HCT116 (cell line): ENCODE measurements around the gene AADACL3. TPM values are rescaled to one million over a fixed set of nuclear protein-coding genes. Genes with fewer than 3 reads are reported as not detected.

Experiments used
- ATAC-seq: fragments of 200-7000 bp; cut with Tn5 transposase; 2 replicates; pipeline ENCODE4 v1.9.1; 2020; ENCODE audit warnings: mild to moderate bottlenecking, moderate library complexity
- BruUV-seq: library from RNA; stranded (reverse); fragments of 400-500 nt; replicated peaks from 2 replicates; lab custom pipeline; 2021; lab: Mats Ljungman, UMichigan
- CTCF ChIA-PET: fragments of 300-600 bp; sonication (Branson Sonifier 250); formaldehyde crosslinking; loops from one replicate; lab custom pipeline; 2021; ENCODE audit warnings: antibody characterized with exemption; lab: Charles Lee
- POLR2A ChIA-PET: fragments of 300-600, 350-600 bp; sonication (Branson Sonifier 250); formaldehyde crosslinking; loops from one replicate; lab custom pipeline; 2021; ENCODE audit warnings: antibody characterized with exemption; lab: Charles Lee
- RAD21 ChIA-PET, 2 experiments: fragments of 300-600 bp; sonication (Branson Sonifier 250); formaldehyde crosslinking; loops; one replicate each; lab custom pipeline; 2023; ENCODE audit warnings: low total read pairs in 2 of 2; ENCODE audit not compliant: uncharacterized antibody in 2 of 2, unreplicated experiment in 2 of 2, low non-redundant PET in 1 of 2; lab: Charles Lee
- DNase-seq: peaks from one replicate; pipeline ENCODE4 v3.0.0-alpha.2; 2010; ENCODE audit warnings: low read depth, low spot score
- H2AFZ ChIP-seq: fragments of 200-600 bp; shearing (Covaris generic), sonication (generic); 2 replicates; pipeline ENCODE4 v1.6.1; 2017; ENCODE audit warnings: low read depth, mixed run types, mixed read lengths, antibody characterized with exemption, low read length; ENCODE audit not compliant: poor library complexity, severe bottlenecking
- H3K27ac ChIP-seq: 2 replicates; pipeline ENCODE4 v1.5.1; 2012; ENCODE audit warnings: low read depth, low read length
- H3K27me3 ChIP-seq: fragments of 200-600 bp; sonication (generic); 2 replicates; pipeline ENCODE4 v1.6.1; 2016; ENCODE audit warnings: mixed run types, low read length, mixed read lengths; ENCODE audit not compliant: insufficient read depth
- H3K36me3 ChIP-seq, 2 experiments: fragments of 200-500 bp in 1 of 2; fragments of 200-600 bp in 1 of 2; sonication (Bioruptor generic) in 1 of 2; sonication (generic) in 1 of 2; 2 replicates each; pipeline versions ENCODE4 v1.5.1 to v1.6.1; 2014 to 2016; ENCODE audit warnings: low read length in 2 of 2, inconsistent platforms in 1 of 2, mixed read lengths in 1 of 2, mixed run types in 1 of 2; ENCODE audit not compliant: insufficient read depth in 2 of 2, control insufficient read depth in 1 of 2
- H3K4me1 ChIP-seq, 2 experiments: fragments of 200-600 bp in 1 of 2; sonication (generic) in 1 of 2; 2 replicates each; pipeline versions ENCODE4 v1.5.1 to v1.6.1; 2012 to 2017; ENCODE audit warnings: low read length in 2 of 2, inconsistent platforms in 1 of 2, mild to moderate bottlenecking in 1 of 2, mixed read lengths in 1 of 2, mixed run types in 1 of 2, moderate library complexity in 1 of 2; ENCODE audit not compliant: insufficient read depth in 2 of 2, control insufficient read depth in 1 of 2
- H3K4me2 ChIP-seq: fragments of 200-600 bp; sonication (generic); 2 replicates; pipeline ENCODE4 v1.6.1; 2017; ENCODE audit warnings: mixed run types, low read length, mixed read lengths
- H3K4me3 ChIP-seq, 2 experiments: fragments of 200-600 bp in 1 of 2; sonication (generic) in 1 of 2; replicated peaks in 1 of 2; 2 replicates each; pipeline ENCODE4 v1.5.1; 2011 to 2016; ENCODE audit warnings: low read length in 2 of 2, control low read depth in 1 of 2, low read depth in 1 of 2, mild to moderate bottlenecking in 1 of 2, mixed read lengths in 1 of 2, mixed run types in 1 of 2
- H3K79me2 ChIP-seq: fragments of 200-600 bp; sonication (generic); 2 replicates; pipeline ENCODE4 v1.6.1; 2017; ENCODE audit warnings: mild to moderate bottlenecking, mixed run types, low read length, moderate library complexity, mixed read lengths; ENCODE audit not compliant: insufficient read depth
- H3K9ac ChIP-seq: fragments of 200-600 bp; sonication (generic); 2 replicates; pipeline ENCODE4 v1.6.1; 2016; ENCODE audit warnings: low read length, mixed read lengths
- H3K9me2 ChIP-seq: fragments of 200-600 bp; sonication (generic), shearing (Covaris generic); 2 replicates; pipeline ENCODE4 v1.6.1; 2017; ENCODE audit warnings: mixed run types, mild to moderate bottlenecking, moderate library complexity; ENCODE audit not compliant: insufficient read depth
- H3K9me3 ChIP-seq, 2 experiments: fragments of 200-500 bp in 1 of 2; fragments of 200-600 bp in 1 of 2; sonication (Bioruptor generic) in 1 of 2; sonication (generic) in 1 of 2; 2 replicates each; pipeline ENCODE4 v1.6.1; 2014 to 2017; ENCODE audit warnings: low read length in 2 of 2, mixed read lengths in 2 of 2, inconsistent platforms in 1 of 2, low read depth in 1 of 2, mild to moderate bottlenecking in 1 of 2, mixed run types in 1 of 2, moderate library complexity in 1 of 2; ENCODE audit not compliant: control insufficient read depth in 1 of 2, insufficient read depth in 1 of 2
- H4K20me1 ChIP-seq: fragments of 200-600 bp; sonication (generic), shearing (Covaris generic); 2 replicates; pipeline ENCODE4 v1.6.1; 2017; ENCODE audit warnings: mixed run types, mild to moderate bottlenecking, moderate library complexity; ENCODE audit not compliant: insufficient read depth
- ATF3 ChIP-seq: IDR thresholded peaks from 2 replicates; pipeline ENCODE4 v1.6.1; 2012
- CBX3 ChIP-seq: IDR thresholded peaks from 2 replicates; pipeline ENCODE4 v1.6.1; 2012; ENCODE audit warnings: low read depth
- CEBPB ChIP-seq: IDR thresholded peaks from 2 replicates; pipeline ENCODE4 v1.6.1; 2012; ENCODE audit warnings: low read depth
- CTCF ChIP-seq, 3 experiments: fragments of 200-600 bp in 1 of 3; sonication (generic) in 1 of 3; IDR thresholded peaks in 2 of 3; conservative IDR thresholded peaks in 1 of 3; 2 replicates each; pipeline ENCODE4 v1.5.1; 2012 to 2017; ENCODE audit warnings: low read depth in 2 of 3, low read length in 2 of 3, antibody characterized with exemption in 1 of 3, borderline replicate concordance in 1 of 3, control low read depth in 1 of 3, mild to moderate bottlenecking in 1 of 3, mixed read lengths in 1 of 3, mixed run types in 1 of 3, moderate library complexity in 1 of 3; ENCODE audit not compliant: insufficient read depth in 1 of 3
- EGR1 ChIP-seq: IDR thresholded peaks from 2 replicates; pipeline ENCODE4 v1.6.1; 2012; ENCODE audit warnings: low read depth
- ELF1 ChIP-seq: IDR thresholded peaks from 2 replicates; pipeline ENCODE4 v1.6.1; 2012; ENCODE audit warnings: low read depth, borderline replicate concordance
- EZH2 ChIP-seq: fragments of 200-600 bp; sonication (generic); IDR thresholded peaks from 2 replicates; pipeline ENCODE4 v1.6.1; 2017; ENCODE audit warnings: antibody characterized with exemption, mixed run types
- FOSL1 ChIP-seq: IDR thresholded peaks from 2 replicates; pipeline ENCODE4 v1.6.1; 2012; ENCODE audit warnings: low read depth
- JUND ChIP-seq: IDR thresholded peaks from 2 replicates; pipeline ENCODE4 v1.6.1; 2012
- POLR2AphosphoS5 ChIP-seq: IDR thresholded peaks from 2 replicates; pipeline ENCODE4 v1.6.1; 2011; ENCODE audit warnings: mild to moderate bottlenecking, low read depth, low read length, moderate library complexity
- RAD21 ChIP-seq: IDR thresholded peaks from 2 replicates; pipeline ENCODE4 v1.6.1; 2012; ENCODE audit warnings: low read depth, mild to moderate bottlenecking
- REST ChIP-seq: IDR thresholded peaks from 2 replicates; pipeline ENCODE4 v1.6.1; 2012; ENCODE audit warnings: low read depth
- SRF ChIP-seq: IDR thresholded peaks from 2 replicates; pipeline ENCODE4 v1.6.1; 2012; ENCODE audit warnings: low read depth
- TCF7L2 ChIP-seq: IDR thresholded peaks from 2 replicates; pipeline ENCODE4 v1.7.0; 2011; ENCODE audit warnings: borderline replicate concordance, inconsistent platforms; ENCODE audit not compliant: insufficient read depth, insufficient read length; ENCODE audit errors: extremely low read depth
- ZBTB33 ChIP-seq: IDR thresholded peaks from 2 replicates; pipeline ENCODE4 v1.6.1; 2011; ENCODE audit warnings: mild to moderate bottlenecking, low read length, moderate library complexity; ENCODE audit not compliant: insufficient replicate concordance; ENCODE audit errors: extremely low read depth
- intact Hi-C: fragments of 100-400 bp; cut with micrococcal nuclease; formaldehyde crosslinking; loops from 2 replicates; pipeline ENCODE4 v1.10.0; 2022
- total RNA-seq: library from RNA; stranded (reverse); gene quantifications from one replicate; pipeline ENCODE4 v1.2.1, GENCODE V29; 2021; ENCODE audit not compliant: unreplicated experiment

AADACL3 gene
- total RNA-seq, 1 experiment from 2014 or later = not detected

- TF ChIP-seq CTCF (IDR thresholded peaks at IDR 0.05 in 2 of 3, conservative IDR thresholded peaks at IDR 0.05 in 1 of 3; ENCODE audit: borderline replicate concordance in 1 of 3, insufficient read depth in 1 of 3, low read depth in 2 of 3, low read length in 2 of 3) = no peak
Measured at GRCh38 chr1:12709696-12710095, 6.2 kb upstream of the AADACL3 start (continued).

- ChIA-PET CTCF (interaction anchor here (0.7 kb wide), 1 partner anchor 12 kb away, joined by 3 read pairs; no protein-coding TSS in a partner anchor), RAD21 (no interaction called here), POLR2A (no interaction called here)
- H3K36me3 ChIP-seq = no peaks in the 10 kb centered on the region
- H2AFZ ChIP-seq = no peak overlapping the region
- H3K27me3 ChIP-seq = no peaks in the 10 kb centered on the region
- no peak overlapping the region for H3K9ac ChIP-seq
- no peaks in the 10 kb centered on the region for H4K20me1 ChIP-seq
- H3K27ac ChIP-seq = no peak overlapping the region
- no peaks in the 10 kb centered on the region for H3K9me3 ChIP-seq
- no peak for ATAC-seq
- DNase-seq = no peak
- H3K79me2 ChIP-seq = no peaks in the 10 kb centered on the region
- BruUV-seq = no TSS peak
- intact Hi-C loops = no loop called here
- no peaks in the 10 kb centered on the region for H3K4me1 ChIP-seq
- H3K4me3 ChIP-seq = no peak overlapping the region
- H3K4me2 ChIP-seq = no peak overlapping the region
- H3K9me2 ChIP-seq = no peaks in the 10 kb centered on the region
- TF ChIP-seq FOSL1 (no peak), POLR2AphosphoS5 (no peak), EZH2 (no peak), CTCF (IDR thresholded peaks at IDR 0.05 in 2 of 3, conservative IDR thresholded peaks at IDR 0.05 in 1 of 3; ENCODE audit: borderline replicate concordance in 1 of 3, insufficient read depth in 1 of 3, low read depth in 2 of 3, low read length in 2 of 3) (no peak), JUND (no peak), ELF1 (no peak), EGR1 (no peak), REST (no peak), SRF (no peak), ZBTB33 (no peak), RAD21 (no peak), CBX3 (no peak), CEBPB (no peak), TCF7L2 (no peak), ATF3 (no peak)
Measured at GRCh38 chr1:12711536-12711935, 4.4 kb upstream of the AADACL3 start.
